HG03103 (cell line): ENCODE measurements around the gene RSF1.

Source experiments
- ATAC-seq: cut with Tn5 transposase; IDR thresholded peaks from one replicate; pipeline ENCODE4 v1.9.1; 2021; ENCODE audit warnings: low read depth; ENCODE audit not compliant: unreplicated experiment

RSF1 gene

GRCh38 chr11:77814848-77815247, 5.7 kb downstream of the RSF1 start:
- ATAC-seq, result no peak

DNA sequence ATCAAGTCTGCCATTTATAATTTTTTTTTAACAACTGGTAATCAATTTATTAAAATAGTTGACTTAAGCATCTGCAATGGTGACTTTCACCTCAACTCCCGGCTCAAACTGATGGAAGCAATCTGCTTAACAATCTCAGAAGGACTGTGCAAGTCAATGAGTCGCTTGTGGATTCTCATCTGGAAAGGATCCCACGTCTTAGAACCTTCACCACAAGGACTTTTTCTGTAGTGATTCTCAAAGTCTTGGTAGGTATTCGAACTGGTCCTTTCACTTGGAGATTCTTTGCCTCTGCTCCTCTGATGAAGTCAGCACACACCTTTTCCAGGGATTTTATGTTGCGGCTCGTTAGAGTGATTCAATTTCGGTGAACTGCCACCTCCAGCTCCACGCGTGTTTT, 7.3 kb downstream of the RSF1 start:
- no peak for ATAC-seq

- ATAC-seq, result no peak
Measured at GRCh38 chr11:77806993-77807392, 13.5 kb downstream of the RSF1 start.

GRCh38 chr11:77806415-77806814, 14.1 kb downstream of the RSF1 start:
- no peak for ATAC-seq

GRCh38 chr11:77801477-77801876, 19.0 kb downstream of the RSF1 start:
- no peak for ATAC-seq

DNA sequence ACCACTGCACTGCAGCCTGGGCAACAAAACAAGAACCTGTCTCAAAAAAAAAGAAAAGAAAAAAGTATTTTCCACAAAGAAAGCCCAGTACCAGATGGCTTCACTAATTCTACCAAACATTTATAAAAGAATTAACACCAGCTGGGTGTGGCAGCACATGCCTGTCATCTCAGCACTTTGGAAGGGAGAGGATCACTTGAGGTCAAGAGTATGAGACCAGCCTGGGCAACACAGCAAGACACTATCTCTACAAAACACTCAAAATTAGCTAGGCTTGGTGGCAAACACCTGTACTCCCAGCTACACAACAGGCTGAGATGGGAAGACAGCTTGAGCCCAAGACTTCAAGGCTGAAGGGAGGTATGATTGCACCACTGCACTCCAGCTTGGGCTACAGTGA, 20.1 kb downstream of the RSF1 start:
- ATAC-seq, result no peak

DNA sequence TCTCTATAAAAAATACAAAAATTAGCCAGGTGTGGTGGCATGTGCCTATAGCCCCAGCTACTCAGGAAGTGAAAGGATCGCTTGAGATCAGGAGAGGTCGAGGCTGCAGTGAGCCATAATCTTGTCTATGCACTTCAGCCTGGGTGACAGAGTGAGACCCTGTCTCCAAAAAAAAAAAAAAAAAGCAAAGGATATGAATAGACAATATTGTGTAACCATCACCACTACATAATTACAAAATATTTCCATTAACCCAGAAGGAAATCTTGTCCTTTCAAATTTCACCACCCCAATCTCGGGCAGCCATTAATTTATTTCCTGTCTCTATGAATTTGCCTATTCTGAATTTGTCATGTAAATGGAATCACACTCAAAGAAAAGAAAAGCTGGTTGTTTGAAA, 21.2 kb downstream of the RSF1 start:
- no peak for ATAC-seq

DNA sequence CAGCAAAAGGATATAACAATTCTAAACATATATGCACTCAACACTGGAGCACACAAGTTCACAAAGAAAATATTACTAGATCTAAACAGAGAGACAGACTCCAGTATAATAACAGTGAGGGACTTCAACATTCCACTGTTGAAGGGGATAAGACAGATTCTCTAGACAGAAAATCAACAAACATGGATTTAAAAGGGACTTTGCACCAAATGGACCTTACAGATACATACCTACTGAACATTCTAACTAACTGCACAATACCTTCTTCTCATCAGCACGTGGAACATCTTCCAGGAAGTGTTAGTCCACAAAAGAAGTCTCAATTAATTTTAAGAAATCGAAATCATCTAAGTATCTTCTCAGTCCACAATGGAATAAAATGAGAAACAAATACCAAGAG, 26.6 kb downstream of the RSF1 start:
- ATAC-seq, result no peak

GRCh38 chr11:77791301-77791700, 29.2 kb downstream of the RSF1 start:
- ATAC-seq, result no peak

- no peak for ATAC-seq
Measured at GRCh38 chr11:77789731-77790476, 30.6 kb downstream of the RSF1 start.

DNA sequence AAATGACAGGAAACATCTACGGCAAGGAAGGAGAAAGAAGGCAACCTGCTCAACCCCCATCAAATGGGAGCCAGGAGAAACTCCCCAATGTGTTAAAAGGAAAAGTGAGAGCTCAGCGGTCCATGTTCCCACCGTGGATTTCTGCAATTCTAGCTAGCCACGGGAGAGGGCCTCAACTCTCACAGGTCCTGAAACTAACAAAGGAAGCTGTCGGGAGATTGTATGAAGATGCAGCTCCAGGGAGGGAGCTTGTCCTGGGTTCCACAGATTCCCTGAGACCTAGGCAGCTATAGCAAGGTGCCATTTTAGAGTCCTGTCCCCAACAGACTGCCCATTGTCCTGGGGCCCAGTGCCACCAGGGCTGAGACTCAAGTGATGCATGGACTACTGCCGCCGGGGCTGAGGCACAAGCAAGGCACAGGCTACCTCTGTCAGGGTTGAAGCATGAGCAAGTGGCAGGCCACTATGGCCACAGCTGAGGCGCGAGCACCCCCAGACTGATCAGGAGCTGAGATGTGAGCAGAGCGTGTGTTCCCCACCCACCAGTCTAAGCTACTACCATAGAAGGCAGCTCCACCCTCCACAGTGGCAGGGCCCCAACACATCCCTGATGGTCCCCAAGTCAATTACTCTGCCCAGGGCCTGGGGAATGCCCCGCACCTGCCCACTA, 31.3 kb downstream of the RSF1 start:
- ATAC-seq, result no peak

- ATAC-seq, result no peak
Measured at GRCh38 chr11:77784572-77784971, 36.0 kb downstream of the RSF1 start.

GRCh38 chr11:77783025-77783424, 37.5 kb downstream of the RSF1 start:
- ATAC-seq, result no peak

GRCh38 chr11:77779935-77780334, 40.6 kb downstream of the RSF1 start:
- no peak for ATAC-seq

DNA sequence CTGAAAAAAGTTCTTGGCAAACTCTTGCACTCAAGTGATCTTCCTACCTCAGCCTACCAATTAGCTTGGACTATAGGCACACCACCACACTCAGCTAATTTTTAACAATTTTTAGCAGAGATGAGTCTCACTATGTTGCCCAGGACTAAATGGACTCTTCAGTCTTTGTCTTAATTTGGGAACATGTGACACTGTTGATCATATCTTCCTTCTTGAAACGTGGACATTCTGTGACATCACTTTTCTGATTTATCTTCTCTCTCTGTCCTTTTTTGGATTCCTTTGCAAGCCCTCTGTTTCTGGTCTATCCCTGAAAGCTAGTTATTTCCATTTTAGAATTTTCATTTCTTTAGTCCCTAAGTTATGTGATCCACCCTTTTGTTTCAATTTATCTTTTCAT, 42.0 kb downstream of the RSF1 start:
- no peak for ATAC-seq

- ATAC-seq, result no peak
Measured at GRCh38 chr11:77778118-77778517, 42.4 kb downstream of the RSF1 start.

- no peak for ATAC-seq
Measured at GRCh38 chr11:77776455-77776854, 44.1 kb downstream of the RSF1 start.

GRCh38 chr11:77775936-77776335, 44.6 kb downstream of the RSF1 start:
- ATAC-seq, result no peak

- ATAC-seq, result no peak
Measured at GRCh38 chr11:77771135-77771534, 49.4 kb downstream of the RSF1 start.

GRCh38 chr11:77770629-77771028, 49.9 kb downstream of the RSF1 start:
- no peak for ATAC-seq

DNA sequence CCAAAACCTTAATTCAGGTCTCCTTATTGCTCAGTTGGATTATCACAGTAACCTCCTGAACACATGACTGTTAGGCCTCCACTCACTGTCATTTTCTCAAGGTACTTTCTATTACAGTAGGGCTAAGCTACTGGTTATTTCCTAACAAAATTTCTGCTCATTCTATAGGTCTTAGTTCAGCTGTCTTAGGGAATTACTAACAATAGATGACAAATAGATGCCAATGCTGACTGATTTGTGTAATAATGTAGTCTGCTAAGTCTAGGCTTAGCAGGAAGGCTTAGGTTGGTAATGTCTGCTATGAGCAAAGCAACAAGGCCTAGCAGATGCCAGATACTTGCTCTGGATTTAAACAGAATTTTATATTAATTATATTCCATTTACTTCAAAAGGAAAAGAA, 58.1 kb downstream of the RSF1 start:
- ATAC-seq, result no peak

GRCh38 chr11:77761491-77761890, 59.0 kb downstream of the RSF1 start:
- no peak for ATAC-seq
